Endometrium (tissue), 2 donors: ENCODE results near the gene TRAF5.

ENCODE experiments used
- FAIRE-seq: peaks from 2 replicates; lab custom pipeline; 2012; peaks lifted over from hg19 to GRCh38; lab: Jason Lieb, UNC
- donor health status: control.
- donor health status: control.

The TRAF5 gene

DNA sequence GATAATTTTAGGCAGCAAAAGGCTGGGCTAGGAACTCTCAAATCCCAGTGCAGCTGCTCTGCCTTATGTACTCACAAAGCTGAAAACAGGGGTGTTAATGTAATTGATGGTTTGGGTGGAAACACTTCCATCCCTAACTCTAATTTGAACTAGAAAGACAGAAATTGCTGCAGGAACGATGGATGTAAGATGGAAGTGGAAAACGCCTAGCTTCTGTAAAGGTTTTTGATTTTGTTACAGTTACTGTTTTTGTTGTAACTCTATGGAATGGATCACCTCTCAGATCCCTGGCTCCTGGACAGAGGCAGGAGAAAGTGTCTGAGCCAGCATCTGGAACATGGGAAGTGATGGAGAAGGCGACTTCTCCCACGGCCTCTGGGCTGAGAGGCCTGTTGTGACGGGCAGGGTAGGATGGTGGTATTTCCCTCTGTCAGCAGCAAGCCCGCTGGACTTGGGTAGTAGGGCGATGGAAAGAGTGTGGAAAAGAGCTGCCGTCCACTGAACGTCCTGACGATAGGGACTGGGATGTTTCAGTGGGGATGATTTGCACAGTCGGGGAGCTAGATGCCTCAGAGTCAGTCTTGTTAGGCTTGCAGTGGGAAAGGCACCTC, 1.6 kb downstream of the TRAF5 start:
- FAIRE-seq: no peak

GRCh38 chr1:211328866-211329475, 2.3 kb downstream of the TRAF5 start:
- FAIRE-seq: no peak

GRCh38 chr1:211329764-211330201, 3.1 kb downstream of the TRAF5 start:
- no peak for FAIRE-seq

GRCh38 chr1:211330282-211330936, 3.8 kb downstream of the TRAF5 start:
- FAIRE-seq: no peak

- no peak for FAIRE-seq
Measured at GRCh38 chr1:211331011-211331709, 4.5 kb downstream of the TRAF5 start.

- FAIRE-seq: no peak
Measured at GRCh38 chr1:211332036-211332616, 5.5 kb downstream of the TRAF5 start.

GRCh38 chr1:211332830-211333229, 6.2 kb downstream of the TRAF5 start:
- no peak for FAIRE-seq

- no peak for FAIRE-seq
Measured at GRCh38 chr1:211333906-211334305, 7.3 kb downstream of the TRAF5 start.

- no peak for FAIRE-seq
Measured at GRCh38 chr1:211334986-211335385, 8.4 kb downstream of the TRAF5 start.

DNA sequence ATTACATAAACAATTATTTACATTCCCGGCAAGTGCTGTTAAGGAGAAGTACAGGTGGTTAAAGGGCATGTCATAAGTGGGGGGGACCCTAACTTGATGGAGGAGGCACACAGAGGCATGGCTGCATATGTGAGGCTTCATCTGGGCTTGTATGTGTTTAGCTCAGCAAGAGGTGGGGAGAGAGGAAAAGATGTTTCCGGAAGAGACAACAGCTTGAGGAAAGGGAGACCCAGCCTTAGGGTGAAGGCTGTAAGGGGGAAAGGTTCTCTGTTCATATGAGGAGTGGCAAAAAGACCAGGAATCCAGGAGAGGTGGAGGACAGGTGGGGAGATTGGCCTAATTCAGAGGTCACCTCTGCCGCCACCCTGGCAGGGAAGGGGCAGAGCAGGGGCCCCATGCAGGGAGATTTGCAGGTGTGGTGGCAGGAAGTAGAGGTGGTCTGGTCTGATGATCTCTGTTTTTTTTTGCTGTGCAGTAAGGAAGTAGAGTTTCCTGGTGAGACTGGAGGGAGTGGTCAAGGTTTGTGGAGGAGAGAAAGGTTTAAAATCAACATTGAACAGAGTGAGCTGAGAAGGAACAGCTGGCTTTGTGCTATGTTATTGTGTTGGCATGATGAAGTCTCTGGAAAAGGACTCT, 9.0 kb downstream of the TRAF5 start:
- FAIRE-seq: no peak

GRCh38 chr1:211336161-211336560, 9.5 kb downstream of the TRAF5 start:
- no peak for FAIRE-seq

- no peak for FAIRE-seq
Measured at GRCh38 chr1:211336775-211337174, 10.1 kb downstream of the TRAF5 start.

- no peak for FAIRE-seq
Measured at GRCh38 chr1:211337430-211338223, 11.0 kb downstream of the TRAF5 start.

DNA sequence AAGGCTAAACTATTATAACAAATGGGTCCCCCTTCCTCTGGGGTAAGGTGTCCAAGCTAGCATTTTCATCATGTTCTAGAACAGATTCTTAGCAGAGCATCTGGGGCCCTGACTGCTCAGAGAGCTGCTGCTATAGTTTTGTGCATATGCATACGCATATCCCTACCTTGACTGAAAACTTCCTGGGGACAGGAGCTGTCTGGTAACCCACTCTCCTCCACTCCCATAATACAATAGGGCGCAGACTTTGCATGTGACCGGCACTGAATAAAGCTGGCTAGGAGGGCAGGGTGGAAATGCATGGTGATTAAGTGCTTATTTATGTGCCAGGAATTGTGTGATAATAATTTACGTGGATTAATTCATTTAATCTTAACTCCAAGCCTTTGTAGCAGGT, 11.6 kb downstream of the TRAF5 start:
- FAIRE-seq: no peak

- FAIRE-seq: no peak
Measured at GRCh38 chr1:211339631-211340041, 13.0 kb downstream of the TRAF5 start.

GRCh38 chr1:211340622-211341507, 14.2 kb downstream of the TRAF5 start:
- no peak for FAIRE-seq

GRCh38 chr1:211341999-211342398, 15.4 kb downstream of the TRAF5 start:
- no peak for FAIRE-seq

DNA sequence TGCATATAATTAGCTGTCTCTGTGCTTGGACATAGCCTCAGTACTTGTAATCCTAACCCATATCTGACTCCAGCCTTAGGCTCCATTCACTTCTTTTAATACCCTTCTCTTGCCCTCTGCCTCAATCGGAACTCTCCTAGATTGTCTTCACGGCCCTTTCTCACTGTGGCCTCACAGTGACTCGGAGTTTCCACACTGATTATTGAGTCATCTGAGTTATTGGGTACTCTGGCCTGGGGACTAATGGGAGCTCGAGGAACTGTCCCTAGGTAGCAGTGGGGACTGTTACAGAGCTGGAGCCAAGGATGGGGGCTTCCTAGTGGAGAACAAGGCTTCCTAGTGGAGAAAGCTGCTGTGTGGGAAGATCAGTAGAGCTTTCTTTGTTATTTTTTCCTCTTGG, 17.0 kb downstream of the TRAF5 start:
- no peak for FAIRE-seq

GRCh38 chr1:211344152-211344618, 17.6 kb downstream of the TRAF5 start:
- no peak for FAIRE-seq

- FAIRE-seq: no peak
Measured at GRCh38 chr1:211345719-211346118, 19.1 kb downstream of the TRAF5 start.
